ENCODE data around the gene DOK6.

The DOK6 gene

DNA sequence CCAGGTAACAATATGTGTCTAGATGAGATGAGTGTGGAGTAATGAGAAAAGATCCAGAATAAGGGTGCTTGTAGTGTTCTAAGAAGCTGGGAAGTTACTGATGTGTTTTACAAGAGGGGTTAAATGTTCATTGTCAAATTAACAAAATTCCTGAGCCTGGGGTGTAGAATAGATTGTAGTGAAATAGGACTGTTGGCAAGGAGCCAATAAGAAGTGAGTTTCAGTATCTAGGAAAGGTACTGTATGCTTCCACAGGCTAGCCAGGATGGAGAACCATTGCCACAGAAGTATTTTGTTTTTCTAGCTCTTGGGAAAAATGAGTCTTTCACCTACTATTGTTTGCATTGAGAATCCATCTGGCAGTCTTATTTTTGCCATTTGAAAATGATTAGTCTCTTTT lies 10.5 kb downstream of the DOK6 start:
- in situ Hi-C loops (cut with HindIII; ENCODE audit: low sequenced_read_pairs) = no loop called here
- DNase-seq (ENCODE audit: low read depth) = no peak
- TF ChIP-seq, protein P1, sequence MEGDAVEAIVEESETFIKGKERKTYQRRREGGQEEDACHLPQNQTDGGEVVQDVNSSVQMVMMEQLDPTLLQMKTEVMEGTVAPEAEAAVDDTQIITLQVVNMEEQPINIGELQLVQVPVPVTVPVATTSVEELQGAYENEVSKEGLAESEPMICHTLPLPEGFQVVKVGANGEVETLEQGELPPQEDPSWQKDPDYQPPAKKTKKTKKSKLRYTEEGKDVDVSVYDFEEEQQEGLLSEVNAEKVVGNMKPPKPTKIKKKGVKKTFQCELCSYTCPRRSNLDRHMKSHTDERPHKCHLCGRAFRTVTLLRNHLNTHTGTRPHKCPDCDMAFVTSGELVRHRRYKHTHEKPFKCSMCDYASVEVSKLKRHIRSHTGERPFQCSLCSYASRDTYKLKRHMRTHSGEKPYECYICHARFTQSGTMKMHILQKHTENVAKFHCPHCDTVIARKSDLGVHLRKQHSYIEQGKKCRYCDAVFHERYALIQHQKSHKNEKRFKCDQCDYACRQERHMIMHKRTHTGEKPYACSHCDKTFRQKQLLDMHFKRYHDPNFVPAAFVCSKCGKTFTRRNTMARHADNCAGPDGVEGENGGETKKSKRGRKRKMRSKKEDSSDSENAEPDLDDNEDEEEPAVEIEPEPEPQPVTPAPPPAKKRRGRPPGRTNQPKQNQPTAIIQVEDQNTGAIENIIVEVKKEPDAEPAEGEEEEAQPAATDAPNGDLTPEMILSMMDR (IDR thresholded peaks at IDR 0.05; ENCODE audit: low read depth, low read length, missing control alignments) = no peak
- H3K4me3 ChIP-seq (ENCODE audit: low read depth, low read length) = no peak overlapping the region

- TF ChIP-seq, protein P1 (IDR thresholded peaks at IDR 0.05; ENCODE audit: low read depth, low read length, missing control alignments) = no peak
- DNase-seq (ENCODE audit: low read depth) = no peak
- in situ Hi-C loops (cut with HindIII; ENCODE audit: low sequenced_read_pairs) = no loop called here
- H3K4me3 ChIP-seq (ENCODE audit: low read depth, low read length) = no peak overlapping the region
Measured at GRCh38 chr18:69414184-69414583, 13.5 kb downstream of the DOK6 start.

DNA sequence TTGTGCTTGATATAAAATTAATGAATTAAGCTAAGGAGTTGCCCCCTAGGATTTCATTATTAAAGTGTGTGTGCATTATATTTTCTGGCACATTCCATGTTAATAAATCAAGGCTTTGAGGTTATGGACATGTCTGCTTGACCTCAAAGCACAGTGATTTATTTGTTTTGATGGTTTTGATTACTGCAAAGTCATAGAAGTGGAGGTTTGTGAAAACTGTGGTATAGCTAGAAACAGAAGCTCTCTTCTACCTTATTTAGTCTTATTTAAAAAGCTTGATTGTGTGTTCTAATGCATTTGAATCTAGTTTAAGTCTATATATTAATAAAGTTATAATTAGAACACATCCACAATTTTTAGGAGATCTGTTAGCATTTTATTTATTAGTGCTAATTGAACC lies 32.2 kb downstream of the DOK6 start:
- no peak overlapping the region for H3K4me3 ChIP-seq (ENCODE audit: low read depth, low read length)
- DNase-seq (ENCODE audit: low read depth) = no peak
- TF ChIP-seq, protein P1 (IDR thresholded peaks at IDR 0.05; ENCODE audit: low read depth, low read length, missing control alignments) = no peak
- in situ Hi-C loops (cut with HindIII; ENCODE audit: low sequenced_read_pairs) = no loop called here

DNA sequence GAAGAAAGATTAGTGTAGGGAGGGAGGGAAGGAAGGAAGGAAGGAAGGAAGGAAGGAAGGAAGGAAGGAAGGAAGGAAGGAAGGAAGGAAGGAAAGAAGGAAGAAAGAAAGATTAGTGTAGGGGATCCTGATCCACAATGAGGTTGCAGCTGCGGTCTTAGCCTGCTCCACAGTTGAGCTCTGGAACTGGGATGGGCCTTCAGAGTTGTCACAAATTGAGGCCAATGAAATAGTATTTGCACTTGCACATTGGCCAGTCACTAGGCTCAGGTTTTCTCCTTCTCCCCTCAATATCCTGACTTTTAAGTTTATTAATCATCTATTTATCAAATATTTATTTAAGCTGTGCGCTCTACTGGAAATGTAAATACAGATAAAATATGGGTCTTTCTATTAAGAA lies 34.3 kb downstream of the DOK6 start:
- no peak overlapping the region for H3K4me3 ChIP-seq (ENCODE audit: low read depth, low read length)
- no peak for DNase-seq (ENCODE audit: low read depth)
- in situ Hi-C loops (cut with HindIII; ENCODE audit: low sequenced_read_pairs) = no loop called here
- TF ChIP-seq, protein P1 (IDR thresholded peaks at IDR 0.05; ENCODE audit: low read depth, low read length, missing control alignments) = no peak

DNA sequence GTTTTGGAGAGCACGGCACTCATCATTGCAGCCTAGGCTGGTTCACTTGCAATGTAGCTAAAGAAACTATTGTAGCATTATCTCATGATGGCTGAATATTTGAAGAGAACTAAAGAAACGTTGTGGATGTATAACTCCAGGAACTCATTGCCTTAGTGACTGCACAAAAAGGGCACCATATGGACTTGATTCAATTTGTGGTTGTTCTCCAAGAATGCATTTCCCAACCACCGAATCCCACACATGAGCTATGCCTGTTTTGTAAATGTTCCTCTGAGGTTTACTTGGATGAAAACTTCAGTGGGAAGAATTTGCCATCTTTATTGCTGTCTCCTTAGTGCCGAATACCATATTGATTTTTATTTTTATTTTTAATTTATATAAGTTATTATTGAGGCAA lies 43.5 kb downstream of the DOK6 start:
- peak; percentile 26 for DNase-seq (ENCODE audit: low read depth)

DNA sequence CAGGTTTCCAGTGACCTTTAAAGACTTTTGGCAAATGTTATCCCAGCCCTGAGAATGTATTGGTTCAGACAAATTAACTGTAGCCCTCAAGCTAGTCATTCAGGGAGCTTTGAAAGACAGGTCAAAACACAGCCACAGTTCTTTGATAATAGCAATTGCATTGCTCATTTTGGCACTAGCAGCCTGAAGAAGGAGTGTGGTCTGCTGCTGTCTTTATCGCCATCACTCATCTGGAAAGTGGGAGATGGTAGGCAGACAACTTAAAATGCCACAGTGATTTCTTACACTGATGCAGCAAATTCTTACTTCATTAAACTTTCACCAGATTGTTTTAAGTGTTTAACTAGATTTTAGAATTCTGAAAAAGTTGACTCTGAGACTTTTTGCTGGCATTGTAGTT lies 47.2 kb downstream of the DOK6 start:
- no peak overlapping the region for H3K4me3 ChIP-seq (ENCODE audit: low read depth, low read length)
- in situ Hi-C loops (cut with HindIII; ENCODE audit: low sequenced_read_pairs) = no loop called here
- DNase-seq (ENCODE audit: low read depth) = no peak
- TF ChIP-seq, protein P1 (IDR thresholded peaks at IDR 0.05; ENCODE audit: low read depth, low read length, missing control alignments) = no peak

More for the DNA sequence above, 43.5 kb downstream of the DOK6 start:
- TF ChIP-seq, protein P1 (IDR thresholded peaks at IDR 0.05; ENCODE audit: low read depth, low read length, missing control alignments) = no peak
- in situ Hi-C loops (cut with HindIII; ENCODE audit: low sequenced_read_pairs) = no loop called here
- H3K4me3 ChIP-seq (ENCODE audit: low read depth, low read length) = no peak overlapping the region

DNA sequence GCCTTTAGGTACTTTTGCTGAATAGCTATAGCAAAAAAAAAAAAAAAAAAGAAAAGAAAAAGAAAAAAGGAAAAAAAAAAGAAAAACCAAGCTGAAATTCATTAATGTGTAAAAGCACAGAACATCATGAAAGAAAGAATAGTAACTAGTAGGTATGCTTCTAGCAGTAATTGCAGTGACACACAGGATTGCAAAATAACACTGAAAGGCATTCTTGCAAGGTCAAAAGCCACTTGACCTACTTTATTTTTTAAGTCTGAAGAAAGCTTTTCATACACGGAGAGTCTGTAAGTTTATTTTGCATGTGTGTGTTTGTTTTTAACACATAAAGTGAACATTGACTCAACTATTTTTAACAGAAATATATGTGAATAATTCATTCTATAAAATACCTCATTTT lies 54.4 kb downstream of the DOK6 start:
- in situ Hi-C loops (cut with HindIII; ENCODE audit: low sequenced_read_pairs) = no loop called here
- H3K4me3 ChIP-seq (ENCODE audit: low read depth, low read length) = no peak overlapping the region
- DNase-seq (ENCODE audit: low read depth) = no peak
- TF ChIP-seq, protein P1 (IDR thresholded peaks at IDR 0.05; ENCODE audit: low read depth, low read length, missing control alignments) = no peak
